Measurements from ENCODE around the gene SLC1A1. TPM values are rescaled to one million over a fixed set of nuclear protein-coding genes. Genes with fewer than 3 reads are reported as not detected.

SLC1A1 gene
- total RNA-seq, 4 donors from 2014 or later, result 6.8 to 19.2 (median 11.8) TPM

DNA sequence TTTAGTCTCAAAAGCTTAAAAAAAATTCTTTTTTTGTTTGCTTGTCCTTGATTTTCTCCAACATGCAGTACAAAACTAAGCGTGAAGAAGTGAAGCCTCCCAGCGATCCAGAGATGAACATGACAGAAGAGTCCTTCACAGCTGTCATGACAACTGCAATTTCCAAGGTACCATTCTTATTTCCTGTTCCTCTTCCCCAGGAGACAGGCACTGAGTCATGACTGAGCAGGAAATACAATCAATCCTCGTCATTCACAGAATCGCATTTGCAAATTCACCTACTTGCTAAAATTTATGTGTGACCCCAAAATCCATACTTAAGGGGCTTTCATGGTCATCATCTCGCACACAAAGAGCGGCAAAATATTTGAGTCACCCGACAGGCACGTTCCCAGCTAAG lies 77.3 kb downstream of the SLC1A1 start:
- Histone ChIP-seq H3K9me3 (no peaks in the 10 kb centered on the region), H3K36me3 (no peaks in the 10 kb centered on the region), H3K27me3 (no peaks in the 10 kb centered on the region), H3K4me1 (no peaks in the 10 kb centered on the region), H3K4me3 (no peak overlapping the region), H3K27ac (no peak overlapping the region)
- no peak for DNase-seq
- TF ChIP-seq, protein P1, sequence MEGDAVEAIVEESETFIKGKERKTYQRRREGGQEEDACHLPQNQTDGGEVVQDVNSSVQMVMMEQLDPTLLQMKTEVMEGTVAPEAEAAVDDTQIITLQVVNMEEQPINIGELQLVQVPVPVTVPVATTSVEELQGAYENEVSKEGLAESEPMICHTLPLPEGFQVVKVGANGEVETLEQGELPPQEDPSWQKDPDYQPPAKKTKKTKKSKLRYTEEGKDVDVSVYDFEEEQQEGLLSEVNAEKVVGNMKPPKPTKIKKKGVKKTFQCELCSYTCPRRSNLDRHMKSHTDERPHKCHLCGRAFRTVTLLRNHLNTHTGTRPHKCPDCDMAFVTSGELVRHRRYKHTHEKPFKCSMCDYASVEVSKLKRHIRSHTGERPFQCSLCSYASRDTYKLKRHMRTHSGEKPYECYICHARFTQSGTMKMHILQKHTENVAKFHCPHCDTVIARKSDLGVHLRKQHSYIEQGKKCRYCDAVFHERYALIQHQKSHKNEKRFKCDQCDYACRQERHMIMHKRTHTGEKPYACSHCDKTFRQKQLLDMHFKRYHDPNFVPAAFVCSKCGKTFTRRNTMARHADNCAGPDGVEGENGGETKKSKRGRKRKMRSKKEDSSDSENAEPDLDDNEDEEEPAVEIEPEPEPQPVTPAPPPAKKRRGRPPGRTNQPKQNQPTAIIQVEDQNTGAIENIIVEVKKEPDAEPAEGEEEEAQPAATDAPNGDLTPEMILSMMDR (IDR thresholded peaks at IDR 0.05), result no peak
- no peak for TF ChIP-seq POLR2A (IDR thresholded peaks at IDR 0.05)
- intact Hi-C loops (cut with DNase I; ENCODE audit: low total_unique reads), result no loop called here

DNA sequence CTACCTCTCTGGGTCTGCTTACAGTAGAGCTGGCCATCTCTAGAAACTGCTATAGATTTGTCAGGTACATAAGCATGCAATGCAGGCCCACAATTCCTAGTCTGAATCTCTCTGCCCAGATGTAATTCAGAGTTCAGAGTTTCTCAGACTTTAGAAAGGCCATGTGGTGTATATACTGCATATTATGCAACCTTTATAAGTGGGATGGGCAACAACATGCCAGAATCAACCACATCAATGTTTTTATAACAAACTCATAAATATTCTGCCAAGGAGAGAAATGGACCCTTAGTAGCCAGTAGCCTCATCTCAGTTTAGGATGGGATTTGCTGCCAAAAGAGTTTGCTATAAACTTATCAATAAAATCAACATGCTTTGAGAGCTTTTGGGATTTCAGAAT lies 78.8 kb downstream of the SLC1A1 start:
- intact Hi-C loops (cut with DNase I; ENCODE audit: low total_unique reads), result no loop called here
- Histone ChIP-seq H3K27ac (no peak overlapping the region), H3K27me3 (no peaks in the 10 kb centered on the region), H3K4me1 (no peaks in the 10 kb centered on the region), H3K9me3 (no peaks in the 10 kb centered on the region), H3K36me3 (no peaks in the 10 kb centered on the region), H3K4me3 (no peak overlapping the region)
- TF ChIP-seq, protein P1 (IDR thresholded peaks at IDR 0.05), result no peak
- no peak for TF ChIP-seq POLR2A (IDR thresholded peaks at IDR 0.05)
- DNase-seq, result no peak

DNA sequence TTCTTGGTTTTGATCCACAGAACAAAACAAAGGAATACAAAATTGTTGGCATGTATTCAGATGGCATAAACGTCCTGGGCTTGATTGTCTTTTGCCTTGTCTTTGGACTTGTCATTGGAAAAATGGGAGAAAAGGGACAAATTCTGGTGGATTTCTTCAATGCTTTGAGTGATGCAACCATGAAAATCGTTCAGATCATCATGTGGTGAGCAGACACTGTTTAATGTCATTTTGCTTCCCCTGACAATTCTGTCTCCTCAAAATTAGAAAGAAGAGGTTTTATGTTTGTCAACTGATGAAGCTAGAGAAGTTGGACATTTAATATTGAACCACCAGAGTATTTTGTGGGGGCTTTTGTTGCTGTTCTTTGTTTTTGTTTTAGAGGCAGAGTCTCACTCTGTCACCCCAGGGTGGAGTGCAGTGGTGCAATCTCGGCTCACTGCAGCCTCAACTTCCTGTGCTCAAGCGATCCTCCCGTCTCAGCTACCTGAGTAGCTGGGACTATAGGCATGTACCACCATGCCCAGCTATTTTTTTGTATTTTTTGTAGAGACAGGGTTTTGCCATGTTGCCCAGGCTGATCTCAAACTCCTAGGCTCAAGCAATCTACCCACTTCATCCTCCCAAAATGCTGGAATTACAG lies 82.0 kb downstream of the SLC1A1 start:
- H3K36me3 ChIP-seq, result no peaks in the 10 kb centered on the region
- DNase-seq, result no peak
- intact Hi-C loops (cut with DNase I; ENCODE audit: low total_unique reads), result no loop called here
- no peak overlapping the region for H3K27ac ChIP-seq
- no peak overlapping the region for H3K4me3 ChIP-seq
- no peaks in the 10 kb centered on the region for H3K4me1 ChIP-seq
- no peak for TF ChIP-seq POLR2A (IDR thresholded peaks at IDR 0.05)
- TF ChIP-seq, protein P1 (IDR thresholded peaks at IDR 0.05), result no peak
- no peaks in the 10 kb centered on the region for H3K27me3 ChIP-seq
- no peaks in the 10 kb centered on the region for H3K9me3 ChIP-seq

DNA sequence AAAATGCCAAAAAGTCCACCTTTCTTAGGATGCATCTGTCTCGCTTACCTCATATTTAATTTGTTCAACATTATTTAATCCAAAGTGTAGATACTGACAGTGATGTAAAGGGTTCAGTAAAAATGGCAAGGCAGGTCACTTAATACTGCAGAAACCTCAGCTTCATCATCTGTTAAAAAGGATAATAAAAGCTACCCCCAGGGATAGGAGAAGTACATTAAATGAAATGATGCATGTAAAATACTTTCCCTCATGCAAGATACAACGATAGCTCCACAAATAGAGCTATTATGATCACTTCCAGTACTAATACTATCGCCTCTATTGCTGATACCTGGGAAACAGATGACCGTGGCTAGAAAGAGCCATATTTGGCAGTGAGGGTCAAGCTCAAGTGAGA lies 82.9 kb downstream of the SLC1A1 start:
- no peak for DNase-seq
- no peak overlapping the region for H3K4me3 ChIP-seq
- TF ChIP-seq, protein P1 (IDR thresholded peaks at IDR 0.05), result no peak
- no peak for TF ChIP-seq POLR2A (IDR thresholded peaks at IDR 0.05)
- intact Hi-C loops (cut with DNase I; ENCODE audit: low total_unique reads), result no loop called here
- no peaks in the 10 kb centered on the region for H3K27me3 ChIP-seq
- H3K27ac ChIP-seq, result no peak overlapping the region
- H3K4me1 ChIP-seq, result no peaks in the 10 kb centered on the region
- no peaks in the 10 kb centered on the region for H3K9me3 ChIP-seq
- no peaks in the 10 kb centered on the region for H3K36me3 ChIP-seq

DNA sequence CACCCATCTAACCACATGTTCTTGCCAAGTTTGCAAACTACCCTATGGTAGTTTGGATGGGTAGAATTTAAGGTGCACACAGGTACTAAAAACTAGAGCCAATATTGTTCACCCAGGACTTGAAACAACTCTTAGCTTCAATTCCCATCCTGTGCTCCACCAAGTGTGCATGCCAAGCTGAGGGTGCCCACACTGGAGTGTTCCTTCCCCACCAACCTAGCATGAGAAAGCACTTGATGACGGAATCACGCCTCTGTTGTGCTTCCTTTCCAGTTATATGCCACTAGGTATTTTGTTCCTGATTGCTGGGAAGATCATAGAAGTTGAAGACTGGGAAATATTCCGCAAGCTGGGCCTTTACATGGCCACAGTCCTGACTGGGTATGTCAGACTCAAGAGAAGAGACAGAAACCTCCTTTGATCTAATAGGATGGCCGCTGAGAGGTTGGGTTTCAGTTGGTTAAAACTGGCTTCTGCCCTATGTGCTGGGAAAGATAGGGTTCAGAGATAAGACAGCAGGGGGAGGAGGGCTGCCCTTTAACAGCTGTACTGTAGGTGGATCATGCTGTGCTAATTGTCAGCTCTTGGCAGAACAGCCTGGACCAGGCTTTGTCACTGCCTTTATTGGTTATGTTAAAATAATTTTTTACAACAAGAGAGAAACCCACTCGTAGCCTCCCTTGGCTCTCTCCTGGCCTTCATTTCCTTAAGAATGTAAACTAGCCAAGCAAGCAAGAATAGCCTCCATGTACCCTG lies 83.5 kb downstream of the SLC1A1 start:
- intact Hi-C loops (cut with DNase I; ENCODE audit: low total_unique reads), result no loop called here
- Histone ChIP-seq H3K36me3 (no peaks in the 10 kb centered on the region), H3K4me3 (no peak overlapping the region), H3K27ac (no peak overlapping the region), H3K4me1 (no peaks in the 10 kb centered on the region), H3K27me3 (no peaks in the 10 kb centered on the region), H3K9me3 (no peaks in the 10 kb centered on the region)
- TF ChIP-seq, protein P1 (IDR thresholded peaks at IDR 0.05), result no peak
- no peak for TF ChIP-seq POLR2A (IDR thresholded peaks at IDR 0.05)
- DNase-seq, result no peak

Data from uterus (tissue), 4 donors.